Right lobe of liver (tissue), 4 donors: ENCODE measurements around the gene WDR82.

Experiments
- CTCF ChIP-seq, 4 donors: fragments of 200-600 bp in 3 of 4; fragments of 450-650 bp in 1 of 4; IDR thresholded peaks; one replicate each; pipeline versions ENCODE4 v1.5.1 to v1.8.0; 2016 to 2022; ENCODE audit warnings: antibody characterized with exemption in 4 of 4, mild to moderate bottlenecking in 2 of 4
- POLR2A ChIP-seq: fragments of 450-650 bp; IDR thresholded peaks from one replicate; pipeline ENCODE4 v1.6.1; 2017; ENCODE audit warnings: antibody characterized with exemption, mild to moderate bottlenecking
- donor health status: DM: no; HTN: no; CAD: no.
- donor health status: DM: no; HTN: no; CAD: no.
- donor health status: DM: no; HTN: yes; CAD: no.

- no peak for TF ChIP-seq CTCF (IDR thresholded peaks at IDR 0.05)
- TF ChIP-seq POLR2A = no peak
Measured at GRCh38 chr3:52265387-52265786, 13.1 kb downstream of the WDR82 start.
